ENCODE measurements around the gene ST8SIA4.

Gene ST8SIA4

GRCh38 chr5:100780376-100780870 is 122.7 kb downstream of the ST8SIA4 start:
- no peak for DNase-seq (ENCODE audit: low spot score)

GRCh38 chr5:100779669-100780375 is 123.3 kb downstream of the ST8SIA4 start:
- DNase-seq (ENCODE audit: low spot score), result no peak

GRCh38 chr5:100777680-100778300 is 125.3 kb downstream of the ST8SIA4 start:
- no peak for DNase-seq (ENCODE audit: low spot score)

GRCh38 chr5:100775533-100775855 is 127.6 kb downstream of the ST8SIA4 start:
- no peak for DNase-seq (ENCODE audit: low spot score)

- DNase-seq (ENCODE audit: low spot score), result no peak
Observed at GRCh38 chr5:100772548-100772947, 130.5 kb downstream of the ST8SIA4 start.

GRCh38 chr5:100772006-100772405 is 131.1 kb downstream of the ST8SIA4 start:
- DNase-seq (ENCODE audit: low spot score), result no peak

- DNase-seq (ENCODE audit: low spot score), result no peak
Observed at GRCh38 chr5:100771181-100771580, 131.9 kb downstream of the ST8SIA4 start.

GRCh38 chr5:100768221-100768620 is 134.9 kb downstream of the ST8SIA4 start:
- DNase-seq (ENCODE audit: low spot score), result no peak

GRCh38 chr5:100762995-100763394 is 140.1 kb downstream of the ST8SIA4 start:
- no peak for DNase-seq (ENCODE audit: low spot score)

GRCh38 chr5:100762108-100762507 is 141.0 kb downstream of the ST8SIA4 start:
- DNase-seq (ENCODE audit: low spot score), result no peak

- no peak for DNase-seq (ENCODE audit: low spot score)
Observed at GRCh38 chr5:100761192-100761591, 141.9 kb downstream of the ST8SIA4 start.

GRCh38 chr5:100760688-100761087 is 142.4 kb downstream of the ST8SIA4 start:
- no peak for DNase-seq (ENCODE audit: low spot score)

- no peak for DNase-seq (ENCODE audit: low spot score)
Observed at GRCh38 chr5:100758780-100759179, 144.3 kb downstream of the ST8SIA4 start.

- DNase-seq (ENCODE audit: low spot score), result no peak
Observed at GRCh38 chr5:100758306-100758705, 144.8 kb downstream of the ST8SIA4 start.

GRCh38 chr5:100757618-100758017 is 145.5 kb downstream of the ST8SIA4 start:
- peak; percentile 51 for DNase-seq (ENCODE audit: low spot score)

Measured in putamen (tissue), 1 donor.